ENCODE results near the gene BTBD9.

DNA sequence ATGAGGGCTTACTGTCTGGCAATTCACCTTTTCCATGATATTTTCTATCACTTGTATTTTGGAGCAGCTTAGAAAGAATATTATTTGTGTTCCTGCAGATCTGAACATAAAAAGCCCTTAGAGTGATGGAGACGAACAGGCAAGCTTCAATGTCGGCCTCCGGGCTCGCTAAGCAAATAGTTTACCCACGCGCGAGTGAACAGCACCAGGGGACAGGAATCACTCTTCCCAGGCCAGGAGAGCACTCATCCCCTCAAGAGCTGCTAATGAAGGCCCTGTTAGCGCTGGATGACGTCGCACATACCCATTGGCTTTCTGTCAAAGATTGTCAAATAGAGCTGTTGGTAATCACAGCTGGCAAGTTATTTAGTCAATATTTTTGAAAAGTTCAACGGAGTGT is 424.5 kb downstream of the BTBD9 start:
- no peak for TF ChIP-seq POLR2AphosphoS5 (IDR thresholded peaks at IDR 0.05; ENCODE audit: borderline replicate concordance, low read depth, low read length)
- TF ChIP-seq EZH2 (IDR thresholded peaks at IDR 0.05), result no peak
- TF ChIP-seq FOXP2 (optimal IDR thresholded peaks at IDR 0.05; ENCODE audit: control extremely low read depth, extremely low read length, insufficient read depth), result no peak
